Colonic mucosa (tissue), 4 donors: ENCODE results near the gene TAGLN. TPM values are rescaled to one million over a fixed set of nuclear protein-coding genes. Genes with fewer than 3 reads are reported as not detected.

Source experiments
- DNase-seq: peaks from one replicate; pipeline ENCODE4 v3.0.0-alpha.2; 2020
- H3K27ac ChIP-seq: fragments of 200-600 bp; one replicate; pipeline ENCODE4 v1.8.0; 2021
- H3K27me3 ChIP-seq: fragments of 200-600 bp; one replicate; pipeline ENCODE4 v1.8.0; 2021
- H3K36me3 ChIP-seq: fragments of 200-600 bp; one replicate; pipeline ENCODE4 v1.8.0; 2021
- H3K4me1 ChIP-seq: fragments of 200-600 bp; one replicate; pipeline ENCODE4 v1.8.0; 2021; ENCODE audit warnings: mild to moderate bottlenecking
- H3K4me3 ChIP-seq: fragments of 200-600 bp; one replicate; pipeline ENCODE4 v1.8.0; 2021
- H3K9ac ChIP-seq, 2 donors: one replicate each; pipeline ENCODE4 v1.7.0; 2013; ENCODE audit warnings: control low read depth in 2 of 2, low read depth in 2 of 2, low read length in 2 of 2
- H3K9me3 ChIP-seq: fragments of 200-600 bp; one replicate; pipeline ENCODE4 v1.8.0; 2021
- intact Hi-C: fragments of 100-400 bp; cut with DNase I; formaldehyde crosslinking; loops from one replicate; pipeline ENCODE4 v1.14.1; 2022
- total RNA-seq, 2 donors: library from RNA; stranded (reverse); fragmentation: NEBNext Ultra II Directional in 1 of 2; extraction: Animal tissue kit (Norgen Biotek cat#: 25700) in 1 of 2; gene quantifications; one replicate each; pipeline ENCODE4 v1.2.1, GENCODE V29; 2021
- TF ChIP-seq, protein P1 (sequence below): fragments of 200-600 bp; IDR thresholded peaks from one replicate; pipeline ENCODE4 v1.8.0; 2022; ENCODE audit warnings: antibody characterized with exemption, mild to moderate bottlenecking
- donor health status: healthy.
- donor health status: DM: no; HTN: no; CAD: no.
- donor health status: DM: no; HTN: no; CAD: no.

TAGLN gene
- total RNA-seq, 2 donors from 2014 or later: 86.8 to 989 TPM

DNA sequence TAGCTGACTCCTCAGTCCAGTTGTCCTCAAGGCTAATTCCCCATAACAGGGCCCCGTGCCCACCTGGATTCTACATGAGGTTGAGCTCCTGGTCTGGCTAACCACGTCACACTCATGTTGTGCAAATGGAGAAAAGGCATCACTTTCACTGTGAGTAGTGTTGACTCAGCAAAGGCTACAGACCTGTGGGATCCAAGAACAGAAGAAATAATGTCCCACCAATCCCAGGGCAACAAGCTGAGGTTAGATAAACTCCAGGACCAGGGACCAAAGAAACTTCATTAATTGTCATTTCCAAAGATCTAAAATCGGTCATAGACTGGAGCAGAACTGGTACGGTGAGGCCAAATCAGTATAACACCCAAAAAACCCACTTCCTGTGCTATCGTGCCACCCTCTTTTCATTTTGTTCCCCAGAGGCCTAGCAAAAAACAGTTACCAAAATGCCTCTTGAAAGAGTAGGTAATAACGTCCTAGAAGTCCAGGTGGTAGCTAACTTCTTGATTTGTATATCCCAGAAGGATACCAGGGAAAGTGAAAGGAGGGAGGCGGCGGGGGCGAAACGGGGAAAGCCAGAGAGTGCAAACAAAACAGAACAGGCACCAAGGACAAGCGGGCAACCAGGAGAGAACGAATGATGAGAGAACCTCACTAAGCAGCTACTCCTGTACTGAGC is 31.3 kb downstream of the TAGLN start:
- Histone ChIP-seq H3K4me1 (peaks cover 10% of the 10 kb centered on the region), H3K4me3 (peak overlapping the region; percentile 97), H3K9ac (peak overlapping the region in 1 of 2 donors; percentile 100), H3K36me3 (peaks cover 9% of the 10 kb centered on the region), H3K27me3 (no peaks in the 10 kb centered on the region), H3K9me3 (no peaks in the 10 kb centered on the region), H3K27ac (peak overlapping the region; percentile 94)
- intact Hi-C loops: loop anchor here (2.0 to 5.0 kb wide), 2 partner anchors 50 to 97 kb away; partner anchors contain the start of gene CEP164
- DNase-seq: no peak
- TF ChIP-seq, protein P1, sequence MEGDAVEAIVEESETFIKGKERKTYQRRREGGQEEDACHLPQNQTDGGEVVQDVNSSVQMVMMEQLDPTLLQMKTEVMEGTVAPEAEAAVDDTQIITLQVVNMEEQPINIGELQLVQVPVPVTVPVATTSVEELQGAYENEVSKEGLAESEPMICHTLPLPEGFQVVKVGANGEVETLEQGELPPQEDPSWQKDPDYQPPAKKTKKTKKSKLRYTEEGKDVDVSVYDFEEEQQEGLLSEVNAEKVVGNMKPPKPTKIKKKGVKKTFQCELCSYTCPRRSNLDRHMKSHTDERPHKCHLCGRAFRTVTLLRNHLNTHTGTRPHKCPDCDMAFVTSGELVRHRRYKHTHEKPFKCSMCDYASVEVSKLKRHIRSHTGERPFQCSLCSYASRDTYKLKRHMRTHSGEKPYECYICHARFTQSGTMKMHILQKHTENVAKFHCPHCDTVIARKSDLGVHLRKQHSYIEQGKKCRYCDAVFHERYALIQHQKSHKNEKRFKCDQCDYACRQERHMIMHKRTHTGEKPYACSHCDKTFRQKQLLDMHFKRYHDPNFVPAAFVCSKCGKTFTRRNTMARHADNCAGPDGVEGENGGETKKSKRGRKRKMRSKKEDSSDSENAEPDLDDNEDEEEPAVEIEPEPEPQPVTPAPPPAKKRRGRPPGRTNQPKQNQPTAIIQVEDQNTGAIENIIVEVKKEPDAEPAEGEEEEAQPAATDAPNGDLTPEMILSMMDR: no peak

DNA sequence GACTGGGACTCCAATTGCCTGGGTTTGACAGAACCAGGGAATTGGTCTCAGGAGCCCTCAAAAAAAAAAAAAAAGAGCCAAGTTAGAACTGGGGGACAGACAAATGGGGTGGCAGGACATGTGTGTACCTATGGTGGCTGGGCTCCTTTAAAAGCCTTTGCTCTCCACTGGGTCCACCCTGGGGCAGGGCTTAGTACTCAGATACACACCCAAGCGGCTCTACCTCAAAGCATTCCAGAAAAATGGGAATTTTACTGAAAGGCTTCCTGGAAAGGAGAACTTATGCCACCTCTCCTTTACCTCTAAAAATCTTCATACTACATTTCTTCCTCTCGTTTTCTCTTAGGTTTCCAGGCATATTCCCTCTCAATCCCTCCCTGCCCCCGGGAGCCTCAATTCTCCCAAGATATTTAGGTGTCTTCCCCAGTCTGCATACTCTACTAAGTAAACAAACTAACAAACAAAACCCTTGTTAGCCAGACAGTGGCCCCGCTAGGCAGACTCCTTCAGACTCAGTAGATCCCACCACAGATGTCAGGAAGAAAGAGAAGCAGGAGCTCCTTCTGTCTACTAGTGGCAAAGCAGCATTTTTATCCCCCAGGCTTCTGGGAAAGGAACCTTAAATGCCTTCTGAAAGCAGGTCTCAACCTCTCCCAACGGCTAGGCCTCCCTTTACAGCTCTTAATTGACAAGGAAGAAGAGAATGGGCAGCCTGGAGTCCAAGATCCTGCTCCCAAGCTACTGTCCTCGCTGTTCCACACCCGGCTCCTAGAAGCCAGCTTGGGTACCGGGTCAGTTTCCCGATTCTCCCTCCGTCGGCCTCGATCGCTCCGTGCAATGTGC is 32.0 kb downstream of the TAGLN start:
- H3K27me3 ChIP-seq: no peaks in the 10 kb centered on the region
- peaks cover 6% of the 10 kb centered on the region for H3K4me1 ChIP-seq
- intact Hi-C loops: loop anchor here (2.0 to 5.0 kb wide), 2 partner anchors 50 to 96 kb away; partner anchors contain the start of gene CEP164

DNA sequence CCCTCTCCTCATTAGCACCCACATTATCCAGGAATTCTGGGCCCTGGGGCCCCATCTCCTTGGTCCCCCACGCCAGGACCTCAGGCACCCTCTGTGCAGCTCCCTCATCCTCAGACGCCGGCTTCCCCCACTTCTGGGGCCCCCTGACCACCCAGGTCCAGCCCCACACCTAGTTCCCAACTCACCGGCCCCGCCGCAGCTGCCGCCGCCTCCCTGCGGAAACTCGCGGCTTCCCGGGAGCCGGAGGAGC is 32.6 kb downstream of the TAGLN start, which contains the start of gene PCSK7:
TSS of gene PCSK7 (minus strand) at position 232 of the 250 bp plus-strand sequence. CDS start 2,229 bp downstream, outside the sequence.
- peaks cover 6% of the 10 kb centered on the region for H3K4me1 ChIP-seq
- H3K27me3 ChIP-seq: no peaks in the 10 kb centered on the region
- peak within 1 kb of the TSS; percentile 94 for H3K27ac ChIP-seq
- H3K9ac ChIP-seq: peak within 1 kb of the TSS; percentile 97 to 100
- H3K4me3 ChIP-seq: peak within 1 kb of the TSS; percentile 97
- H3K9me3 ChIP-seq: no peaks in the 10 kb centered on the region
- H3K36me3 ChIP-seq: peaks cover 9% of the 10 kb centered on the region
- intact Hi-C loops: loop anchor here (2.0 to 5.0 kb wide), 2 partner anchors 51 to 96 kb away; partner anchors contain the start of gene CEP164
- TF ChIP-seq, protein P1: no peak
- peak; percentile 82 for DNase-seq

More for the DNA sequence above, 32.0 kb downstream of the TAGLN start:
- no peaks in the 10 kb centered on the region for H3K9me3 ChIP-seq
- peaks cover 9% of the 10 kb centered on the region for H3K36me3 ChIP-seq
- peak overlapping the region; percentile 97 to 100 for H3K9ac ChIP-seq
- peak; percentile 82 for DNase-seq
- peak overlapping the region; percentile 97 for H3K4me3 ChIP-seq
- TF ChIP-seq, protein P1: no peak
- peak overlapping the region; percentile 94 for H3K27ac ChIP-seq

DNA sequence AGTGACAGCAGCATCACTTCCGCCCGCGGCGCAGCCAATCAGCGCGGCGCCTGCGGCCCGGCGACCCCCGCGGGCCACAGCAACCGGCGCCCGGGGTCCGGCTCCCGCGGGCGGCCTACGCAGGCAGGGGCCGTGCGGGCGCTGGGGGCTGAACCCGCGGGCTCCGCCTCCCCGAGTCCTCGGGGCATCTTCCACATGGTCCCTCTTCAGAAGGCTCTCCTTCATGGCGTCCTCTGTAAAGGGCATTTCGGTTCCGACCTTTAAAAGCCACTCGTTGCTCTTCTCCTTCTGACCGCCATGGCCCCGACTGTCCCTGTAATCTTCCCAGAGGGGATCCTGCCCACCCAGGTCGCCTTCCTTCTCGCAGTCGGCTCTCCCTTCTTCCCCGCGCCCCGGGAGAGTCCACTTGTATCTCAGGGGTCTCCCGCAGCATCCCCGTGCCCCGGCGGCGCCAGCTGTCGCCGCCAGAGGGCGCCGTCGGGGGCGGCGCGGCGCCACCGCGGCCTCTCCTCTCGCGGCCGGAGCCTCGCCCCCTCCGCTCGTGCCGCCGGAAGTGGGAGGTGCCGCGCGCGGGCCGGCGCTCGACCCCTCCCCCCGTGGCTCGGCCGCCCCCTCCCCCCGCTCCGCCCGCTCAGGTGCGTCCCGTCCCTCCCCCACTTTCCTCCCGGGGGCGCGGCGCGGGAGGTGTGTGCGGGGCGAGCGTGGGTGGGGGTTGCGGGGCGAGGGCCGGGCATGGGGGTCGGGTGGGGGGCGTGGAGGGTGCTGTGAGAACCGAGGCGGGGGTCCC is 33.1 kb downstream of the TAGLN start, which contains the start of gene RNF214:
TSS of gene RNF214 (plus strand) at position 580 of the 787 bp plus-strand sequence. CDS start 1,602 bp downstream, outside the sequence.
- H3K27ac ChIP-seq: peak within 1 kb of the TSS; percentile 94
- H3K27me3 ChIP-seq: no peaks in the 10 kb centered on the region
- peak within 1 kb of the TSS; percentile 97 to 100 for H3K9ac ChIP-seq
- H3K9me3 ChIP-seq: no peaks in the 10 kb centered on the region
- H3K4me3 ChIP-seq: peak within 1 kb of the TSS; percentile 97
- peaks cover 9% of the 10 kb centered on the region for H3K36me3 ChIP-seq
- TF ChIP-seq, protein P1: peak; percentile 75
- H3K4me1 ChIP-seq: peaks cover 6% of the 10 kb centered on the region
- DNase-seq: peak; percentile 80
- intact Hi-C loops: loop anchor here (5.0 kb wide), 1 partner anchor 95 kb away; the partner anchor contains the start of gene CEP164
